Astrocyte of the spinal cord (primary cell): Measurements from ENCODE around the gene OR2C1.

Experiments used
- DNase-seq: peaks from one replicate; pipeline ENCODE4 v3.0.0; 2011; ENCODE audit warnings: low read depth, low spot score
- H3K4me3 ChIP-seq: 2 replicates; pipeline ENCODE4 v1.5.1; 2011; ENCODE audit warnings: low read depth, mild to moderate bottlenecking, low read length, moderate library complexity
- in situ Hi-C: cut with HindIII; loops from 2 replicates; pipeline ENCODE4 v1.10.0; 2017; ENCODE audit warnings: low sequenced_read_pairs
- TF ChIP-seq, protein P1 (sequence below): IDR thresholded peaks from 2 replicates; pipeline ENCODE4 v1.5.1; 2012; ENCODE audit warnings: low read depth, mild to moderate bottlenecking, low read length, inconsistent platforms

The OR2C1 gene

DNA sequence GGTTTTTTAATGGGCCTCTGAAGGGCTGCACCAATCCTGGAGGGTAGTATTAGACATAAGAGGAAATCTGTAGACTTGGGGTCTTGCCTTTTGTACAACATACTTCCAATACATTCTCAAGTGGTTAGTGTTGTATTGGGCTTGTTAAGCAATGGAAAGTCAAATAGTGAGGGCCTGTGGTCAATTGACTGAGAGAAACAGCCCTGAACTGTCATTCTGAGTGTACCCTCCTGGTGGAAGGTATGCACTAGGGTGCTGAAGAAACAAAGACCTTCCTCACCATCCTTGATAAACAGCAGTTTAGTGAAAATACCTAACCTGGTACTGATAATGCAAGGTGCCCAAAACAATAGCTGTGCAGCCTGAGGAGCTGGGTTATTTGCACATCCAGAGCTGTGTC, 22.2 kb downstream of the OR2C1 start:
- no peak for DNase-seq
- H3K4me3 ChIP-seq, result no peak overlapping the region
- in situ Hi-C loops, result no loop called here
- TF ChIP-seq, protein P1, sequence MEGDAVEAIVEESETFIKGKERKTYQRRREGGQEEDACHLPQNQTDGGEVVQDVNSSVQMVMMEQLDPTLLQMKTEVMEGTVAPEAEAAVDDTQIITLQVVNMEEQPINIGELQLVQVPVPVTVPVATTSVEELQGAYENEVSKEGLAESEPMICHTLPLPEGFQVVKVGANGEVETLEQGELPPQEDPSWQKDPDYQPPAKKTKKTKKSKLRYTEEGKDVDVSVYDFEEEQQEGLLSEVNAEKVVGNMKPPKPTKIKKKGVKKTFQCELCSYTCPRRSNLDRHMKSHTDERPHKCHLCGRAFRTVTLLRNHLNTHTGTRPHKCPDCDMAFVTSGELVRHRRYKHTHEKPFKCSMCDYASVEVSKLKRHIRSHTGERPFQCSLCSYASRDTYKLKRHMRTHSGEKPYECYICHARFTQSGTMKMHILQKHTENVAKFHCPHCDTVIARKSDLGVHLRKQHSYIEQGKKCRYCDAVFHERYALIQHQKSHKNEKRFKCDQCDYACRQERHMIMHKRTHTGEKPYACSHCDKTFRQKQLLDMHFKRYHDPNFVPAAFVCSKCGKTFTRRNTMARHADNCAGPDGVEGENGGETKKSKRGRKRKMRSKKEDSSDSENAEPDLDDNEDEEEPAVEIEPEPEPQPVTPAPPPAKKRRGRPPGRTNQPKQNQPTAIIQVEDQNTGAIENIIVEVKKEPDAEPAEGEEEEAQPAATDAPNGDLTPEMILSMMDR, result no peak

DNA sequence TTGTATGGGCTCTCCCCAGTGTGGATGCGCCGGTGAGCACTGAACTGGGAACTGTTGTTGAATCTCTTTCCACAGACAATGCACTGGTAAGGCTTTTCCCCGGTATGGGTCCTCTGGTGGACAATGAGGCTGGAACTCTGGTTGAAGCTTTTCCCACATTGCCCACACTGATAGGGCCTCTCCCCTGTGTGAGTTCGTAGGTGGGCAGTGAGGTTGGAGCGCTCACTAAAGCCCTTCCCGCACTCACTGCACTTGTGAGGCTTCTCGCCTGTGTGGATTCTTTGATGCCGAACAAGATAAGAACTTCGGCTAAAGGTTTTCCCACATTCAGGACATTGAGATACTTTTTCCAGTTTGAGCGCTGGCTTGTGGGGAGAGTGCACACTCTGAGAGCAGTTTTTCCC, 27.4 kb downstream of the OR2C1 start:
- in situ Hi-C loops, result no loop called here
- no peak for DNase-seq
- no peak overlapping the region for H3K4me3 ChIP-seq
- TF ChIP-seq, protein P1, result no peak

DNA sequence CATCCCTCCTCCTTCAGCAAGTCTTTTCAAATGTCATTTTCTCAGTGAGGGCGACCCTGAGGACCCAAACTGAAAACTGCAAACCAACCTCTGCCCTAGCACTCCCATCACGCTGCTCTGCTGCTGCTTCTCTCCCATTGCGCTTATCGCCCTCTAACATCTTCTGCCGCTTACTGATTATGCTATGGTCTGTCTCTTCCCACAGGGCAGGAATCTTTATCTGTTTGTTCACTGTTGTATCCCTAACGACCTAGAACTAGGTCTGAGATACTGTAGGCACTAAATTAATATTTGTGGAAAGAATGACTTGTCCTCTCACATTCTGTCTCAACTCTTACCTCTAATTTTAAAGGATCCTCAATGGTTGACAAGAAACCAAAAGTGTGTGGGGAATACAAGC, 32.6 kb downstream of the OR2C1 start:
- in situ Hi-C loops, result no loop called here
- DNase-seq, result no peak
- H3K4me3 ChIP-seq, result no peak overlapping the region
- TF ChIP-seq, protein P1, result no peak

DNA sequence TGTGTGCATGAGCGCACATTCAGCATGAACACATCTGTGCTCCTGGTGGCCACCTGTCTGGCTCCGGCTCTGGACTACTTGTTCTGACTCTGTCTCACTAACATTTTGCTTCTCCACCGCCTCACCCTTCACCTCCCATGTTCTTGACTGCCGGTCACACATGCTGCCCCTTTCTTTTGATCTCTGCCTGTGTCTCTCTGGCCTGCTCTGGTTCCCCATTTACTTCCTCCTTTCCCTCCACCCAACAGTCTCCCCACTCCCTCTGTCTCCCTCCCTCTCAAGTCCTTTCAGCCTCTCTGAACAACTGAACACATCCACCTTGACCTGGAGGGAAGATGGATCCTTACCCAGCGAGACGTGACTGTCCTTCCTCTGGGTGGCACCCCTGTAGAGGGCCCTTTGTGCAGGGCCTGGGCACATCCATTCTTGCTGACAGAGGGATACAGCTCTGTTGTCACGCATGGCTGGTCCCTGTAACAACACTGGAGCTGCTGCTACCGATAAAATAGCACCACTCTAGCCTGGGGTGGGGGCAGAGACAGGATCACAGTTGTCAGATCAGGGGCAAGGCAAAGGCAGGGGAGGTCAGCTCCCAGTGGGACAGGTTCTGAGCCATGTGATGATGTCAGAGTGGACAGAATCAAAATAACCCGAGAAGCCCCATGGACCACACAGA, 34.1 kb downstream of the OR2C1 start:
- DNase-seq, result no peak
- in situ Hi-C loops, result no loop called here
- H3K4me3 ChIP-seq, result no peak overlapping the region
- TF ChIP-seq, protein P1, result no peak

DNA sequence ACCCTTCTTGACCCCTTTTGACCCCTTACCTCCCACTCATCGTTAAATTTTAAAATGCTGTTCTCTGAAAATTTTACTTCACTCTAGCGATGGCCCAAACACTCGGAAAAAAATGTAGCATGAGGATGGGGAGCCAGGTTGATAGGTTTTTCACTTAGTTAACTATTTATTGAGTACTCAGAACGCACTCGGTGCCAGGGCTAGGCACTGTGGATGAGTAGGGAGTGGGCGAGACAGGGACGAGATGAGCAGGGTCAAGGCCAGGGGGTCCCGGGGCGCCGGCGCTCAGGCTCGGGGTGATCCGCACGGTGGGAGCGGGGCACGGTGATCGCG, 44.7 kb downstream of the OR2C1 start:
- peak overlapping the region; percentile 88 for H3K4me3 ChIP-seq
- TF ChIP-seq, protein P1, result no peak
- in situ Hi-C loops, result no loop called here
- DNase-seq, result no peak

DNA sequence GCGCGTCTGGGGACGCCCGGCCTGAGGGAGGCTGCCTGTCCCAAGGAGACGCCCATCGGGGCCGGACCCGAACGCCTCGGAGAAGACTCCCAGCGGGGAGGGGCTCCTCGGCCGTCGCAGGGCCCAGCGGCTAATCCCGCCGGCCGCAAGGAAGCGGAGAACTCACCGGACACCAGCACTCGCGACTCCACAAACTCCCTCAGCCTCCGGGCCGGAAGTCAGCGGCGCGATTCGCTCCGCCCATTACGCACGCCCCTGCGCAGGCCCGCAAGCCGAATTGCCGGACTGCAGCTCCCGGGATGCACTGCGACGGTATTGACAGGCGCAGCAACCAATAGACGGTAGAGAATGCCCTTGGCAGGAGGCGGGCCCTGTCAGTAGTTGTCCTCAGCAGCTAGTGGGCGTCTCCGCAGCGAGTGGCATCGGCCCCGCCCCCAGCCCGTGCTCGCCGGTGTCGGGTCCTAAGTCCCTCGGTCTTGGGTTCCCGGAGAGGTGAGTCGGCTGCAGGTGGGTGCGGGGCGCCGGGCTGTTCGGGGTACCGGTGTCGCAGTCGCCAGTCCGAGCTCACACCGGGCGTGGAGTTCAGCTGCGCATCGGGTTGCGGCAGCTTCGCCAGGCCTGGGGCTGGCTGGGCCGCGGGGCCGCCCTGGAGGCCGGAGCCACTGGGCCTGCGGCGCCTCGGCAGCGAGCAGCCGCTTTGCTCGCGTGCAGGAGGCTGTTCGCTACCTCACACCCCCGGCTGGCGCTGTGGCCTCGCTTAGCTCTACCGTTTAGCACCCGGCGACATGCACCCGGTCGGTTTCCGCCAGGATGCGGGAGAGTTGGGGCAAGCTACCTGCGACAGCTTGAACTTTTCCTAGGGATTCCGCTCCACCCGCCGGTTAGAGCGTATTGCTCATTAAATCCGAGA, 45.3 kb downstream of the OR2C1 start, which contains the start of the genes ZNF174 and ZSCAN32:
TSS of gene ZNF174 (plus strand) at position 437 of the 910 bp plus-strand sequence. CDS start 790 bp downstream, outside the sequence.
TSS of gene ZSCAN32 (minus strand) at position 226 of the 910 bp plus-strand sequence. CDS start 3,447 bp downstream, outside the sequence.
- TF ChIP-seq, protein P1, result no peak
- DNase-seq, result peak; percentile 99
- peak within 1 kb of the TSS; percentile 88 for H3K4me3 ChIP-seq
- in situ Hi-C loops, result no loop called here
